ENCODE measurements around the gene POU3F2.
A peak's percentile ranks its signal among the peaks of the same experiment; 100 is the strongest.

POU3F2 gene

DNA sequence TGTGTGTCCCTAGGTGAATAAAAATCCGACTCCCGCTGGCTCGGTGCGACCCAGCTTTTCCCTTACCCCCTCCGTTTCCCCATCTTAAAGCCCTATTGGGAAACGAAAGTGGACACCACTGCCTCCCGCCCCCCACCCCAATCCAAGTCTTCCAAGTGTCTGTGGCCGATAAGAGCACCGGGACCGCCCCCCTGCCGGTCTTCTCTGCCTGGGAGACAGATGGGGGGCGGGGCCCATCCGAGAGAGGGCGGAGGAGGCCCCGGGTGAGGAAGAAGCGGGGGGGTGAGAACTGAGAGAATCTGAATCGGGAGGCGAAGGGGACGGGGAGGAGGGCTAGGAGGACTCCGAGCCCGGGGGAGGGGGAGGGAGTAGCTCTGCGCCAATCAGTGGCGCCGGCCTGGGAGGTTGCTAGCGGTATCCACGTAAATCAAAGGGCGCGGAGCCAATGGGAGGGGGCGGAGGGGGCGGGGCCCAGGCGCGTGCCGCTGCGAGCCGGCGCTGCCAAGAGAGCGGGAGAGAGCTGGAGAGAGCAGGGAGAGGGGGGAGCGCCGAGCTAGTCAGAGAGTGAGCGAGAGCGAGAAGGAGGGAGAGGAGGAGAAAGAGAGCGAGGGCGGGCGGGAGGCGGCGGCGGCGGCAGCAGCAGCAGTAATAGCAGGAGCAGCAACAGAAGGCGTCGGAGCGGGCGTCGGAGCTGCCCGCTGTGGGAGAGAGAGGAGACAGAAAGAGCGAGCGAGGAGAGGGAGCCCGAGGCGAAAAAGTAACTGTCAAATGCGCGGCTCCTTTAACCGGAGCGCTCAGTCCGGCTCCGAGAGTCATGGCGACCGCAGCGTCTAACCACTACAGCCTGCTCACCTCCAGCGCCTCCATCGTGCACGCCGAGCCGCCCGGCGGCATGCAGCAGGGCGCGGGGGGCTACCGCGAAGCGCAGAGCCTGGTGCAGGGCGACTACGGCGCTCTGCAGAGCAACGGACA lies at the start of gene POU3F2:
Gene POU3F2 (plus strand): TSS at position 515 of the 972 bp plus-strand sequence. CDS start 300 bp downstream, at position 815.
- peak; percentile 98 for DNase-seq (ENCODE audit: low spot score)

DNA sequence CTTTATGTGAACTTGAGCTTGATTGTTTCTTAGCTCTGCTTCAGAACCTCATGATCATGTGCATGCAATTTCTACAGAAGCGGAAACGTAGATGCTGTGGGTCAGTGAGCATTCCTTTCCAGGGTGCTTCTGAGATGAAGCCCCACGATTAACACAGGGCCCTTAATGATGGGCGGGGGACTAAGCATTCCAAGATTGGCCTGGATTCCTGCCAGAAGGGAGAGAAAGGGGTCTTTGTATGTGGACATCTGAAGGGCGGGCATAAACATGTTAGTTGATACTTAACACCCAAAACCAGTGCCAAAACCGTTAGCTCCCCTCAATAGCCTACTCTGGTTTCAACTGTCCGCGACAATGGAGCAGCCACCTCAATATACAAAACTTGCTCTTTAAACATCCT lies 46.9 kb upstream of the POU3F2 start:
- no peak for DNase-seq (ENCODE audit: low spot score)

DNA sequence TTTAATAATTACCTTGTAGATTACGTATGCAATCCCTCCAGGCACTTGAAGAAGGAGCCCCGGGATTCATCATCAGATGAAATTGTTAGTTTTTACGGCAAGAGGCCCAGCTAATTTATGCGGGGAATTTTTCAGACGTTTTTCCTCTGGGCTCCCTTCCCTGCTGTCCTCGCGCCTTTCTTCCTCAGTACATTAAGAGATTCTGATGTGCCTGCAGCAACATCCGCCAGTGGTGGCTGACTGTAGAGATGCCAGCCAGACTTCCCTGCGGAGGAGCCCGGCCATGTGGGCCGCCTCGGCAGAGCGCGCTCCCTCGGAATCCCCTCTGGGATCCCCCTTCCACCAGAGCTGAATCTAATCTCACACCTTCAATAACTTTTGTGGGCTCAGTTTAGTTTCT lies 46.4 kb upstream of the POU3F2 start:
- DNase-seq (ENCODE audit: low spot score), result no peak

DNA sequence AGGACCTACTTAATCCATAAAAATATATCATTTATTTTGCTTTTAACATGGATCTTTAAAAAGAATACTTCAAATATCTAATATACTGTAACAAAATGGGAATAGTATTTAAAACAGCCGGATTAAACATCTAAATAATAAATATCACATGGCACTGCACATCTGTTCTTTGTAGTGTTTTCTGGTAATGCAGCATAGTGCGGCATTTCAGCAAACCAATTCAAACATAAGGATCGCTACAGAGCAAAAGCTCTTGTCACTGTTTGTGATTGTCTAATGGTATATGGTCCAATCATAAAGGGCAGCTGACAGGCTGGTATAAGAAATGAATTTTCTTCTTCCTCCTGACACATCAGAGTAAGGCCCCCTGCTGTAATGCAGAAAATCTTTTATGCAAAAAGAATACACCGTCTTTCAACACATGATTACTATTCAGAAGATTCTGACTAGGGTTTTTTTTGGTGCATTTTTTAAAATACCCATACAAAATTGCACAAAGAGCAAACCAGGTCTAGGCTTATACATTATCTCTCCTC lies 40.0 kb upstream of the POU3F2 start:
- DNase-seq (ENCODE audit: low spot score), result no peak

DNA sequence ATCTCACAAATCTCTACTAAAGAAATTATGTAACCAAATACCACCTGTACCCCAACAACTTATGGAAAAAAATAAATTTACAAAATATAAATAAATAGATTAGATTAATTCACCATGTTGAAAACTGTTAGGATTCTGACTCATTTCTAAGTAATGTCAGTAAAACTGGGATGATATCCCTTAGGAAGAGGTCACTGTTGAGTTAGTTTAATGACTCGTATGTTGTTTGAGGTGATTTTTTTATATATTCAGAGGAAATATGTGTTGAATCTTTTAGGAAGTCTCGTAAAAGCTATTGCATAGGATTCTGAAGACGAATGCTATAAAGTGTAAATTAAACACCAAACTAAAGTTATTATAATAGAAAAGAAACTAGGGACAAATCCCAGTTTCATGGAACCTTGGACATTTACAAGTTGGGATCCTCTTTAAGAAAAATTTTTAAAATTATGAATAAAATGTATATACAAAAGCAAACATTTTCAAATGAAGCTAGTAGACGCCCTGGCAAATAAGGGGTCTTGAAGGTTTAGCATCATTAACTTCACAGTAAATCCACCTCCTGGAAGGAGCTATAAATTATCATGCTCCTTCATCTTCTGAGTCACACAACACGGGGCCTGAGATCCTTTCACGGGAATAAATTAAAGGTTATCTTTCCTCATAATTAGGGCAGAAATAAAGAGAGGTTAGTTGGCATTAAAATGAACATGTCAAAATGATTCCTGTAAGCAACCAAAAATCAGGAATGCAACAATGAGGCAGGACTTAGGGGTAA lies 37.0 kb upstream of the POU3F2 start:
- DNase-seq (ENCODE audit: low spot score), result no peak

DNA sequence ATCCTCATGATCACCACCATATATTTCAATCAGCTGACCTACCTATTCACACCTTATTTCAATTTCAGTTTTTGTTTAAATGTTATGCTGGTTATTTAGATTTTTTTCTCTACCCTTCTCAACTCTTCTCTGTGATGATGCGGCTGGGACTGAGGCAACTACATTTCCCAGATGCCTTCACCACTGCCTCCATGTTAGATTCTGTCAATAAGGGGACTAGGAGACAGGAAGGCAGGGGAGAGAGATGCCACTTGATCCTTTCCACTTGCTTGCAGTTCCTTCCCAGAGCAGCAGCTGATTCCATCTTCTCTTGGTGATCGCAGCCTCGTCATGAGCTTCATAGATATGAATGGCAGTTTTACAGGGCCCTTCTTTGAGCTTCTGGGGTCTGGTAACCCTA lies 33.5 kb upstream of the POU3F2 start:
- no peak for DNase-seq (ENCODE audit: low spot score)

DNA sequence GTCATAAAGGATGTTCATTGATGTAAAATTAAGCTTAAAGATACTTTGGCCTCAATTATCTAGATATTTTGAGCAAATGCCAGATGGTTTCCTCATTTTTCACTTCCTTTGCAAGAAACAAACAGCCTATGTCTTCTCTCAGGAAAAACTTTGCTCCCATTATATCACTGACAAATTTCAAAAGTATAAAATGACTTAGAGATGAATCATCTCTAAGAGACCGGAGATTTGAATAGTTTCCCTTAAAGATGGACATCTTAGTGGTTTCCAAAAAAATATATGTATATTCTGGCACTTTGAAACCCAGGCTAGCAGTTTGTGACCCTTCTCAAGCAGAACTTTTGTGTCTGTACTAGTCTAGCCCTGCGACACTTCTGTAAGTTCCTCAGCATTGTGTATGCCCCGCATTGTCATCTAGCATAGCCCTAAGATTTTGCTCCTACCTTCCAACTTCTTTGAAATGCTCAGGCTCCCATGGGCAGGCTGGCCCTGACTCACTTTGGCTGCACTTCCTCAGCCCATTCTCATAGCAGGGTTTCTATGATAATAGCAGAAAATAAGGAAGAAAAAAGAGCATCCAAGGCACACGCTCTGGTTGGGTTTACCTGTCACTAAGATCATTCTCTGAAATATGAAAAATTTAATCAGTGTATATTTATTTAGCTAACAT lies 25.7 kb upstream of the POU3F2 start:
- DNase-seq (ENCODE audit: low spot score), result no peak

DNA sequence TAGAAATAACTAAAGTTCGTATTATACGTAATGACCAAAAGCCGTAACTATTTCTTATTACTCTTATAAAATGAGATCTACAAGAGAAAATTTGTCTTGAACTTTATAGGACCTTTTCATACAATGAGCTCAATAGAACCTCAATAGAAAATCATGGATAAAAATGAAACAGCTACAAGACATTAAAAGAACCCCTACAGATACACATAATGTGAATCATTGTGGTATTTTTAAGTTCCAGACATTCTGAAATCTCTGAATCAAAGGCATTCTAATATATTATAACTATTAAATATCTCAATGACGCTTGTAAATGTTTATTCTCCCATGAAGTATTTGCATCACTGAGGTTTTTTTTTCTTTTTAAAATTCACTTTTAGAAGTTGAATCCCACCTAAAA lies 22.2 kb upstream of the POU3F2 start:
- DNase-seq (ENCODE audit: low spot score), result no peak

DNA sequence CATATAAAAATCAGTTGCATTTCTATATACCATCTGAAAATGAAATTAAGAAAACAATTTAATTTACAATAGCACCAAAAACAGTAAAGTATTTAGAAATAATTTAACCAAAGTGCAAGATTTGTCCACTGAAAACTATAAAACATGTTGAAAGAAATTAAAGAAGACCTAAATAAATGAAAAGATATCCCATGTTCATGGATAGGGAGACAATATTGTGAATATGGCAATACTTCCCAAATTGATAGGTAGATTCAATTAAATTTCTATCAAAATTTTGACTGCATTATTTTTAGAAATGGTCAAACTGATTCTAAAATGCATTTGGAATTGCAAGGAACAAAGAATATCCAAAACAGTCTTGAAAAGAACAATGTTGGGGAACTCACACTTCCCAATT lies 17.6 kb upstream of the POU3F2 start:
- DNase-seq (ENCODE audit: low spot score), result no peak

DNA sequence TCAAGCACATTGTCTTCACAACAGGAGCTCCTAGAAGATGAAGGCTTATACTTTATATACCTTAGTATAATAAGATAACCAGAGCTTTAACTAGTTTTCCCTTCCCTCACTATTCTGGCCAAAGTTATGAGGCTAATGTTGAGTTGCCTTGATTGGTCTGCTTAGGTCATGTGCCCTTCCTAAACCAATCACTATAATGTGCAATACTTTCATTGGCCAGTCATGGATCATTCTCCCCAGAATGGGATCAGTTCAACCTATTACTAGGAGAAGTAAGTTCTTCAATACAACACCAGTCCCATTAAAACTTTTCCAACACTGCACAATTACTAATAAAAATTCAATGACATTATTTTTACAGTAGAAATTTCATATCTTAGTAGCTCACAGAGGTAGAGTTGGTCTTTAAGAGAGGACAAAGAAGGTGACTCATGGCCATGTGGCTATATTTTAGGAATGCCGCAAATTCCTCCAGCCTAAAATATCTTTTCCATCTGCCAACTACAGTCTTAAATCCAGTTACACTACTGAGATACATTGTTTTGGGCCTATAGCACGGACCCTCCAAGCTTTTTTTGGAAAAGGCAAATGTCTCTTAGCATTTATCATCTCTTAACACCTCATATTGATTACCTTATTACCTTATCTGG lies 12.5 kb upstream of the POU3F2 start:
- no peak for DNase-seq (ENCODE audit: low spot score)

DNA sequence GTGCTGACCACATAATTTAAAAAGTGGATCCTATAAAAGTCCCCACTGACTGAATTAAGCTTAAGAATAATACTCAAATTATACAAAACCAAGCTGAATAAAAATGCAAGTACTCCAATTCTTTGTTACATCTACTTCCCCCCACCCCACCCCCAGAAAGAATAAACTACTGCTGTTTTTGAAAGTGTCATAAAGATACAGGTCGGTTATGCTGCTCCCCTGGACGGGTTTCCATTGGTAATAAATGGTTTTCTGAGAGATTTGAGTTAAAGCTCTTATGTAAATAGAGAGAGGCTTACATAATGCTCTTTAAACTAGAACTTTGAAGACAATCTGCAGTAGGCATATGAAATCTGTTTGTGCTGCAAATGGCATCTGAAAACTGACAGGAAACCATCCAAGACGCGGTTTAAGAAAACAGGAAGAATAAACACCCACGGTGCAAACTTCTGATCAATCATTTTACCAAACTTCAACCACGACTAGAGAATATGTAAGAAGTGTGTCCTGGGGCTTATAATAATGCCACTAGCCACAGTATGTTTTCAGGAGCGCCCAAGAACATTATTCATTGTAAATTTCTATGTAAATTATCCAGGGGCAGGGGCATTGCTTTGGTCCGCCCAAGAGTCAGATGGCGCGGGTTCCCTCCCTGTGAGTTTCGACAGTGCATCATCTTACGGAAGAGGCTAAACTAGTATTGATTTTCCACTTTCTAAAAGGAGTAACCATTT lies 10.8 kb upstream of the POU3F2 start:
- no peak for DNase-seq (ENCODE audit: low spot score)

DNA sequence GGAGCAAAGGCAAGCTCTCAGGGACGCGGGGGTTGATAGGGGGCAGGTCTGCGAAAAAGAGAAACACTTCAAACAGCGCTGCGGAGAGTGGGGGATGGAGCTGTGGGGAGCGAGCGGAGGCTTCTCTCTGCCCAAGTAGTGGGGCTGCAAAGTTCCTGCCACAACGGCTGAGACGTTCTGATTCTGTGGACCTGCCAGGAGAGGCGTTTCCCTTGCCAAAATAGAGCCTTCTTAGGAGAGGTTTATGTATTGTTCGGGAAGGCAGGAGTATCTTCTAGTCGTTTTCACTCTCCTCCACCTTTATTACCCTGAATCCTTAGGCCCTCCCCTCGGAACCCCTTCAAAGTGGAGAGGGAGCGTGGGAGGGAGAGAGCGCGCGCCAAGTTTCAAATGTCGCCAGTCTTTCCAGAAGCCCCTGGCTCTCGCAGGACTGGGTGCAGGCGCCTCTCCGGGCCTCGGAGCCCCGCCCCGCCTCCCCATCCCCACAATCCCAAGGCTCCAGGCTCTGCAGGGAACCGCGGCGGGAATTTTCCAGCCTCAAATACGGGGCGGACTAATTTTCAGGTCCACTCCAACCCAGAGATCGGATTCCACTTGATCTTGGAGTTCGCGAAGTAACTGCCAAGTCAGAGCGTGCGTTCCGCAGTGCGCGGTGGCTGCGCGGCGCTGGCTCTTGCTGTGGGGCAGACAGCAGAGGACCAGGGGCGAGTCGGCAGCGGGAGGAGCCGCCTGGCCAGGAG lies 10.0 kb upstream of the POU3F2 start:
- no peak for DNase-seq (ENCODE audit: low spot score)

DNA sequence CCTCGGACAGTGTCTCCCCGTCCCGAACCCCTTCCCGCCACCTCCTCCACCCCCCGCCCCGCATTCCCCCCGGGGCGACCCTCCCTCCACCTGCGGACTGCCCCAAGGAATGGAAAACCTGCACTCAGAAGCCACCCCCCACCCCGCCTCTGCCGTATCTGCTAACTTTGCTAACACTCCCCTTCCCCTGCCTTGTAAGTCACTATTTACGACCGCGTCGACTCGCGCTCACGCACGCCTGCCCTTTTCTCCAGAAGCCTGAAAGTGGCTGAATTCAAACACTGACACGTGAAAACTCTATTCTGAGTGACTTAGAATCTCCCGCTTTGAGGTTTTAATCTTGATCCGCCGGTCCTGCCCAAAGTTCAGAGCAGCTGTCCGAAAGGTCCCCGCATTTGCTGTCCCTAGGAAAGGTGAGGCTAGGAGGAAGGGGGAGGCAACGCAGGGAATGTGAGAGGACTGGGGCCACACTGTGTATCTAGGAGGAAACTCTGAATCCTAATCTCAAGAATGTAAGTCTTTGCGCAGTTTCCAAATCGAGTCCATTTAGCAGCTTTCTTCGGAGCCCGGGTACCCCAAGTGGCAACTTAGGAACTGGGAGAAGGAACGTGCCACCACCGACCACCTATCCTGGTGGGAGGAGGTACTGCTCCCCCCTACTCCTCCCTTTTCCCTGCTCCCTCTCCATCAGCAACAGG lies 9.3 kb upstream of the POU3F2 start:
- no peak for DNase-seq (ENCODE audit: low spot score)

DNA sequence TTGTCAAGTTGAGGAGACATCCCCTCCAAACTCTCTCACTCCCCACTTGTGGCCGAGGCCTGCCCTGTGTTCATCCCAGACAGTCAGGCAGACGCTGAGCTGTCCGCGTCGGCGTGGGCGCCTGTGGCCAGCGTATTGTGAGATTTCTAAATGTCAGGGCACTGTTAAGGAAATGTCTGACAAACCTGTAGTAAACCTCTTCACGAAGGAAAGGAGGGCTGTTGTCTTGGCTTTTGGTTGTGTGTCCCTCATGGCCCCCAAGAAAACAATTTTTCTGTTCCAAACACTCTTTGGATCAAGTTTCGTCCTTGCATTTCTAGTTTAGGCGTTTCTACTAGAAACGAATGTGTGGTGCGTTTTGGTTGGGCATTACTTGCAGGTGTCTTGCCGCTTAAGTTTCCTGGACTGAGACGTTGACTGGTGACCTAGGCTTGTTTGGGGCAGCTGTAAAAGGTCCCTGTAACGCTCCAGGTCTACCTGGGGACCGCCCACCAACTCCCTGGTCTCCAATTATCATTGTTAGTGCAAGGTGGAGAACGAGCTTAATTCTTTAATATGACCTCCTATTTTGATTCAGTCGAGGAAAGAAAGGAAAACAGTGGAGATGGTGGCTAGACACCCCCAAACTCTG lies 8.7 kb upstream of the POU3F2 start:
- DNase-seq (ENCODE audit: low spot score), result no peak

DNA sequence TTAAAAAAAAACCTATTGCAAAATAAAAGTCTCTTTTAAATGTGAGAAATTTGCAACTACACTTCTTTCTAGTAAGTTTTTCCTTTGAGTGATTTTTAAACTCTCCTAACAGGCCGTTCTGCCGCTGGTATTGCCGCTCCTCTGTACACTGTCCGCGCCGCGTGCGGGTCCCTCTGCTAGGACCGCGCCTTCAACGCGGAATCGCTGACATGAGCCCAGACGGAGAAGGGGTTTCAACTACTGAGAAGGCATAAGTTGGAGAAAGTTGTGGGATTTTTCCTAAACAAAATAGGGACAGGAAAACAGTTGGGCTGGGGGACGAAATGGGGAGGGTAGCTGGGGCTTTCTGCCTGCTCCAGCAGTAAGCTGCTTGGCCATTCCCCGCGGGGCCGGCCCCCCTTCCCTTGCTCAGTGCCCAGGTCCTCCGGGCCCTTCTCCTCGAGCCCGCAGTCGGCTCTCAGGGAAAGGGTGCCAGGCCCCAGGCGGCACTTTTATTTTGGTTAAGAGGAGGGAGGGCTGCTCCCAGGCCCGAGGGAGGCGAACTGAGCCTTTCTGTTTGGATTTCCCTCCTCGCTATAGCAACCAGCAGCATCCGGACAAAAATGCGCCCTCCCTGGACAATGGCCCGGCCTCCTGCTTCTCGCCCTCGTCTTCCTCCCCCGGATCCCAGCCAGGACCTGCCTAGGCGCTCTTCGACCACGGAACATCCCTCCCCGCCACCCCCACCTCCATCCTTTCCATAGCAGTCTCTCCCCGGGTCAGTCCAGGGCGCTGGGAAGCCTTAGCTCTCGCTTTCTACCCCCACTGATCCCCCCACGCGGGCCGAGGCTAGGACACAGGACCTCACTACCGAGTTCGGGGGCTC lies 6.8 kb upstream of the POU3F2 start:
- DNase-seq (ENCODE audit: low spot score), result no peak

DNA sequence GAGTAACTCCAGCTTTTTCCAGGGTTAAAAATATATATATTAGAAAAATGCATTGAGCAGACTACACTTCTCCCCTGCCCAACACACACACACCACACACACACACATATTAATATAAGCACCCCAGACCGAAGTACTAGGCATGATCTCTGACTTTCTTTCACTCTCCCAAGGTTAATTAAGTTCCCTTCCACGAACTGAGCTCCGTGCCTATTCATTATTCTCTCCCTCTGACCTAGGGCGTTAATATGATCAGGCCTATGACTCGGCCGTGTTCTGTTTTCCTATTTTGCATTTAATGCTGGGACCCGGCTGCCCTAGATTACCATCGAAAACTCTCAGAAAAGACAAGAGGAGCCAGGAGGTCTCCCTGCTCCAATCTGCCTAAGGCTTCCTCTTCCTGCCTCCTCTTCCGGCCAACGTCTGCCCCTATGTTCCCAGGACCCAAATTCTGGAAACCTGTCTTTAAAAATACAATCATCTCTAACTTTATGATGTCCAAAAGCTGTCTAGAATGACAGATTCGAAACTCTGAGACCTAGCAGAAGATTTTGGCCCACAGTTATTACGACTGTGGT lies 6.1 kb upstream of the POU3F2 start:
- DNase-seq (ENCODE audit: low spot score), result no peak

DNA sequence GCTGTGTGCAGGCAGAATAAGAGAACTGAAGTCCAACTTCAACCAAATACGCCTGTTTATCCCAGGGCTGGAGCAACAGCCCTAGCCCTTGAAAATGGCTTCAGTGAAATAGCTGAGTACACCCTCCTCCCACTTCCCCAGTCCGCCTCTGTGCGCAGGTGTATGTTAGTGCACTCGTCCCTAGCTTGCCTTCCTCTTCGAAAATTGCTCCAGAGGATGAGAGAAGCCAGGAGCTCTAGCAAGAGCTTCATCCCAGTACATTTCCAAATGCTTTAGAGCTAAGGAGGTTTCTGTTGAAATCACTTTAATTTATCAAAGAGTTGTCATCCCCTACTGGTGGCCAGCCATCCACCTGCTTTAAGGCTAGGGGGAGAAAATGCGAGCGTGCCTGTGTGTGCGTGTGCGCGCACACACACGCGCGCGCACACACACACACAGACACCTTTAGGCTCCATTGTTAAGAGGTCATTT lies 5.4 kb upstream of the POU3F2 start:
- no peak for DNase-seq (ENCODE audit: low spot score)

DNA sequence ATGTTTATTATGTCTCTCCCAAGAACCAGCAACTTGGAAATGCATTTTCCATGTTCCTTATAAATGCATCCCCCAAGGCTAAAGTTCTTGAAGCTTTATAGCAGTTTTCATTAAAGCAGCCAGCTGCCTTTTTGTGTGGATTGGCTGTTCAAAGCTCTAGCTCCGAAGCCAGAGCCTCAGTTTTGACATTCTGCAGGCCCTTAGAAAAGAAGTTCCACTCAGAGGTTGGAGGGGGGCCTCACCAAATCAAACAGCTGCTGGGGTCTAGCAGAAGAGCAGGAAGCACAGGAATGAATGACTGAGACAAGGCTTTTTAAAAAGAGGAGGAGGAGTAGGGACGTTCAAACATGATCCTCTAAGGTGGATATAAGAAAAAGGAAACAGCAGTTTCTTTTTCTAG lies 4.2 kb upstream of the POU3F2 start:
- no peak for DNase-seq (ENCODE audit: low spot score)

All from HuH-7.5 (cell line).